ENCODE results near the gene PKP2. TPM values are rescaled to one million over a fixed set of nuclear protein-coding genes. Genes with fewer than 3 reads are reported as not detected.

The PKP2 gene
- total and polyA plus RNA-seq, 2 of the 13 experiments (the other 11 are each of a cell fraction or from before 2014, with no cell fraction given): 15.1 to 25.3 TPM

- TF ChIP-seq NFAT5 (CRISPR knock-in tag; IDR thresholded peaks at IDR 0.05) (no peak), GRHL1 (CRISPR knock-in tag; conservative IDR thresholded peaks at IDR 0.05) (no peak), ZBTB21 (CRISPR knock-in tag; IDR thresholded peaks at IDR 0.05) (no peak), RFXANK (CRISPR knock-in tag; IDR thresholded peaks at IDR 0.05) (no peak), MEIS1 (CRISPR knock-in tag; IDR thresholded peaks at IDR 0.05; ENCODE audit: borderline replicate concordance) (no peak), SNAPC5 (CRISPR knock-in tag; IDR thresholded peaks at IDR 0.05; ENCODE audit: borderline replicate concordance) (no peak), ZNF609 (CRISPR knock-in tag; IDR thresholded peaks at IDR 0.05; ENCODE audit: borderline replicate concordance) (no peak), GTF3A (CRISPR knock-in tag; conservative IDR thresholded peaks at IDR 0.05) (no peak), TP53 (CRISPR knock-in tag; conservative IDR thresholded peaks at IDR 0.05) (no peak), HIC2 (CRISPR knock-in tag; IDR thresholded peaks at IDR 0.05; ENCODE audit: low read depth) (no peak), CREM (IDR thresholded peaks at IDR 0.05) (no peak), CREM (CRISPR knock-in tag; IDR thresholded peaks at IDR 0.05) (no peak), ZNF503 (CRISPR knock-in tag; IDR thresholded peaks at IDR 0.05) (no peak)
These were observed 76.1 kb downstream of the PKP2 start (continued) for GRCh38 chr12:32820376-32820931.
